ENCODE measurements around the gene ZSCAN20.

Gene ZSCAN20

DNA sequence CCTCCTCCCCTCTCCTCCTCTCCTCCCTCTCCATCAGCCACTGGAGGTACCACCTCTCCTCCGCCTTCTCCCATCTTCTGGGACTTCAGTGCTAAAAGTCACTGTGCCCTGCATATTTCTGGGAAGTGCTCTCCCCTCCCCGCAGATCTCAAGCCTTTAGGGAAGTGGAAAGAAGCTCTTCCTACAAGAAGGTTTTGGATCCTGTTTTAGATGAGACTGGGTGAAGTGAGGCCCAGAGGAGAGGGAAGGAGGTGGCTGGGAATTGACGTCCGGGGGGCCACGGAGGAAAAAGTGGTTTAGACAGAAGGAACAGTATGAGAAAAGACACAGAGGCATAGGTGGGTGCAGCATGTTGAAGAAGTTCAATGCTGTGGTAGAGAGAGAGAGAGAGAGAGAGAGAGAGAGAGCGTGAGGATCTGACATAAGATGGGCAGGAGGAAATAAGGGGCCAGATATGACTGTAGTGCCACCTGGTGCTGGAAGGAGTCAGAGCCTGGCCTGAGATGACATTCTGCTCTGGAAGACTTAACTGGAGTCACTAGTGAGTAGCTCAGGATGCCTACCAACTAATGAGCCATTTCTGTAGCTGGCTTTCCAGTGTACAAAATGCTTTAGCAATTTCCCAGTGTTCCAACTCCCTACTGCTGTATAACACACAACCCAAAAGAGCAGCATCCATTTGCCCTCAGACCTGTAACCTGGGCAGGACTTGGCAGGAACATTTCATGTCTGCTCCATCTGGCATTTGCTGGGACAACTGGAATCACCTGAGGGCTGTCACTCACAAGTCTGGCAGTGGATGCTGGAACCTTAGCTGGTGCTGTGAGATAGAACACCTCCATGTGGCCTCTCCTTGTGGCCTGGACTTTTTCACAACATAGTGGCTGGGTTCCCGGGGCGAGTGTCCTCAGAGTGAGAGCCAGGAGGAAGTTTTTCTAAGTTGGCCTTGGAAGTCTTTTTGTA is 16.6 kb upstream of the ZSCAN20 start:
- H3K79me2 ChIP-seq (ENCODE audit: insufficient read depth, low read length) = no peaks in the 10 kb centered on the region
- no peaks in the 10 kb centered on the region for H3K9me3 ChIP-seq (ENCODE audit: insufficient read depth, low read length, severe bottlenecking)
- no peak overlapping the region for H3K27ac ChIP-seq (ENCODE audit: low read length)
- H3K9ac ChIP-seq (ENCODE audit: low read depth, low read length) = no peak overlapping the region
- no peak for TF ChIP-seq EZH2 (IDR thresholded peaks at IDR 0.05; ENCODE audit: borderline replicate concordance, low read depth, low read length, severe bottlenecking)
- TF ChIP-seq, protein P1, sequence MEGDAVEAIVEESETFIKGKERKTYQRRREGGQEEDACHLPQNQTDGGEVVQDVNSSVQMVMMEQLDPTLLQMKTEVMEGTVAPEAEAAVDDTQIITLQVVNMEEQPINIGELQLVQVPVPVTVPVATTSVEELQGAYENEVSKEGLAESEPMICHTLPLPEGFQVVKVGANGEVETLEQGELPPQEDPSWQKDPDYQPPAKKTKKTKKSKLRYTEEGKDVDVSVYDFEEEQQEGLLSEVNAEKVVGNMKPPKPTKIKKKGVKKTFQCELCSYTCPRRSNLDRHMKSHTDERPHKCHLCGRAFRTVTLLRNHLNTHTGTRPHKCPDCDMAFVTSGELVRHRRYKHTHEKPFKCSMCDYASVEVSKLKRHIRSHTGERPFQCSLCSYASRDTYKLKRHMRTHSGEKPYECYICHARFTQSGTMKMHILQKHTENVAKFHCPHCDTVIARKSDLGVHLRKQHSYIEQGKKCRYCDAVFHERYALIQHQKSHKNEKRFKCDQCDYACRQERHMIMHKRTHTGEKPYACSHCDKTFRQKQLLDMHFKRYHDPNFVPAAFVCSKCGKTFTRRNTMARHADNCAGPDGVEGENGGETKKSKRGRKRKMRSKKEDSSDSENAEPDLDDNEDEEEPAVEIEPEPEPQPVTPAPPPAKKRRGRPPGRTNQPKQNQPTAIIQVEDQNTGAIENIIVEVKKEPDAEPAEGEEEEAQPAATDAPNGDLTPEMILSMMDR (IDR thresholded peaks at IDR 0.05; ENCODE audit: borderline replicate concordance, extremely low read depth, low read length, poor library complexity, severe bottlenecking) = peak; percentile 77
- H3K4me1 ChIP-seq (ENCODE audit: insufficient read depth, low read length) = no peaks in the 10 kb centered on the region
- H3K27me3 ChIP-seq (ENCODE audit: insufficient read depth, low read length, poor library complexity) = peaks cover 6% of the 10 kb centered on the region
- ATAC-seq (ENCODE audit: insufficient read depth, low read depth) (peak; percentile 85), DNase-seq (peak; percentile 50)
- H4K20me1 ChIP-seq (ENCODE audit: insufficient read depth, low read length) = peaks cover 3% of the 10 kb centered on the region; the same call in 1 of the 2 replicates
- H3K4me3 ChIP-seq (ENCODE audit: low read depth in 1 of 2, low read length in 2 of 2) = no peak overlapping the region
- H3K4me2 ChIP-seq (ENCODE audit: insufficient read depth, low read length) = no peak overlapping the region
- H3K36me3 ChIP-seq (ENCODE audit: insufficient read depth, low read length) = no peaks in the 10 kb centered on the region
- peak overlapping the region; percentile 29; the same call in 1 of the 2 replicates for H2AFZ ChIP-seq (ENCODE audit: low read depth, low read length)

DNA sequence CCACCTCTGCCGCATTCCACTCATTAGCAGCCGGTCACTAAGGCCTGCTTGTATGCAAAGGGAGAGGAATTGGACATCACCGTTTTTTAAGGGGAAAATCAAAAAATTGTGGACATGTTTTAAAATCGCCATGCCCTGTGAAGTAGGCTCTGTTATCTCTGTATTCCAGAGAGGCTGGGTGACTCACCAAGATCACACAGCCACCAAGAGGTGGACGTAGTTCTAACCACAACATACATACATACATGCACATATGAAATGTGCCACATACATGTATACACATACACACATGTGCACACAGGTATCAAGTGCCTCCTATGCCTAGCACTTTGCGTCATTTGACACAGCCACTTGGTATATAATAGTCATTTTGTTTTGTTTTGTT is 16.0 kb upstream of the ZSCAN20 start:
- H3K4me3 ChIP-seq (ENCODE audit: low read depth in 1 of 2, low read length in 2 of 2) = no peak overlapping the region
- ATAC-seq (ENCODE audit: insufficient read depth, low read depth) (no peak), DNase-seq (no peak)
- no peak overlapping the region for H3K27ac ChIP-seq (ENCODE audit: low read length)
- H3K27me3 ChIP-seq (ENCODE audit: insufficient read depth, low read length, poor library complexity) = peaks cover 6% of the 10 kb centered on the region
- H2AFZ ChIP-seq (ENCODE audit: low read depth, low read length) = no peak overlapping the region
- H3K9me3 ChIP-seq (ENCODE audit: insufficient read depth, low read length, severe bottlenecking) = no peaks in the 10 kb centered on the region
- peaks cover 3% of the 10 kb centered on the region; the same call in 1 of the 2 replicates for H4K20me1 ChIP-seq (ENCODE audit: insufficient read depth, low read length)
- no peak overlapping the region for H3K4me2 ChIP-seq (ENCODE audit: insufficient read depth, low read length)
- H3K9ac ChIP-seq (ENCODE audit: low read depth, low read length) = no peak overlapping the region
- H3K79me2 ChIP-seq (ENCODE audit: insufficient read depth, low read length) = no peaks in the 10 kb centered on the region
- no peaks in the 10 kb centered on the region for H3K4me1 ChIP-seq (ENCODE audit: insufficient read depth, low read length)
- H3K36me3 ChIP-seq (ENCODE audit: insufficient read depth, low read length) = no peaks in the 10 kb centered on the region
- TF ChIP-seq, protein P1 (IDR thresholded peaks at IDR 0.05; ENCODE audit: borderline replicate concordance, extremely low read depth, low read length, poor library complexity, severe bottlenecking) = no peak
- TF ChIP-seq EZH2 (IDR thresholded peaks at IDR 0.05; ENCODE audit: borderline replicate concordance, low read depth, low read length, severe bottlenecking) = no peak

DNA sequence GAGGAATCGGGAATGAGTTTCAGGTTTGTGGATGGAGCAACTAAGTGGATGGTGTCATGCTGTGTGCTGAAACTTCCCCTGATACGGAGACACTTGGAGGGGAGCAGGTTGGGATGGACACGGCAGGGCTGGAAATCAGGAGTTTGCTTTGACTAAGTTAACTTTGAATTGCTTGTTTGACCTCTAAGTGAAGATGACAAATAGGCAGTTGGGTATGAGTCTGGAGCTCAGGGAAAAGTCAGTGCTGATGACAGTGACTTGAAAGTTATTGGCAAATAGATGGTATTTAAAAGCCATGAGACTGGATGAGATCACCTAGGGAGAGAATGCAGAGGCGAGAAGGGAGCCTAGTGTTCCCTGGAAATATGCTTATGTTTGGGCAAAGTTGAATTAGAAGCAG is 12.8 kb upstream of the ZSCAN20 start:
- H3K27me3 ChIP-seq (ENCODE audit: insufficient read depth, low read length, poor library complexity) = peaks cover 9% of the 10 kb centered on the region
- ATAC-seq (ENCODE audit: insufficient read depth, low read depth) (no peak), DNase-seq (no peak)
- no peaks in the 10 kb centered on the region for H3K4me1 ChIP-seq (ENCODE audit: insufficient read depth, low read length)
- no peaks in the 10 kb centered on the region for H3K9me3 ChIP-seq (ENCODE audit: insufficient read depth, low read length, severe bottlenecking)
- H3K36me3 ChIP-seq (ENCODE audit: insufficient read depth, low read length) = no peaks in the 10 kb centered on the region
- no peaks in the 10 kb centered on the region for H3K79me2 ChIP-seq (ENCODE audit: insufficient read depth, low read length)
- H3K27ac ChIP-seq (ENCODE audit: low read length) = no peak overlapping the region
- H3K9ac ChIP-seq (ENCODE audit: low read depth, low read length) = no peak overlapping the region
- H3K4me3 ChIP-seq (ENCODE audit: low read depth in 1 of 2, low read length in 2 of 2) = no peak overlapping the region
- H2AFZ ChIP-seq (ENCODE audit: low read depth, low read length) = no peak overlapping the region
- no peak for TF ChIP-seq EZH2 (IDR thresholded peaks at IDR 0.05; ENCODE audit: borderline replicate concordance, low read depth, low read length, severe bottlenecking)
- TF ChIP-seq, protein P1 (IDR thresholded peaks at IDR 0.05; ENCODE audit: borderline replicate concordance, extremely low read depth, low read length, poor library complexity, severe bottlenecking) = no peak
- no peak overlapping the region for H3K4me2 ChIP-seq (ENCODE audit: insufficient read depth, low read length)
- peaks cover 2% of the 10 kb centered on the region; the same call in 1 of the 2 replicates for H4K20me1 ChIP-seq (ENCODE audit: insufficient read depth, low read length)

Data from DND-41 (cell line).